GM12878 (cell line): ENCODE data around the gene JUND. TPM values are rescaled to one million over a fixed set of nuclear protein-coding genes. Genes with fewer than 3 reads are reported as not detected.
A peak's percentile ranks its signal among the peaks of the same experiment; 100 is the strongest.

Experiments
- BCL11A ChIP-seq: IDR thresholded peaks from 2 replicates; pipeline ENCODE4 v1.6.1; 2011; ENCODE audit warnings: low read depth, low read length
- GATAD2B ChIP-seq: fragments of 450-650 bp; conservative IDR thresholded peaks from 2 replicates; pipeline ENCODE4 v1.6.1; 2017; ENCODE audit warnings: low read depth, mild to moderate bottlenecking, moderate library complexity
- NRF1 ChIP-seq: conservative IDR thresholded peaks from 2 replicates; pipeline ENCODE4 v1.6.1; 2011; ENCODE audit warnings: mild to moderate bottlenecking, low read depth, low read length, improper control_type of control experiment
- POU2F2 ChIP-seq: IDR thresholded peaks from 3 replicates; pipeline ENCODE4 v1.6.1; 2011; ENCODE audit warnings: low read depth, mild to moderate bottlenecking, low read length, borderline replicate concordance
- SMAD1 ChIP-seq: fragments of 450-650 bp; IDR thresholded peaks from 2 replicates; pipeline ENCODE4 v1.6.1; 2018; ENCODE audit warnings: mild to moderate bottlenecking, low read depth; ENCODE audit not compliant: partially characterized antibody
- SPI1 ChIP-seq: IDR thresholded peaks from 2 replicates; pipeline ENCODE4 v1.6.1; 2011; ENCODE audit warnings: low read depth, mild to moderate bottlenecking, low read length, moderate library complexity, borderline replicate concordance; ENCODE audit not compliant: insufficient read depth
- STAT3 ChIP-seq: IDR thresholded peaks from 2 replicates; pipeline ENCODE4 v1.6.1; 2011; ENCODE audit warnings: low read depth, low read length, improper control_type of control experiment
- polyA plus RNA-seq, 11 experiments: library from polyadenylated mRNA; depleted of rRNA in 4 of 11; unstranded in 6 of 11; stranded (reverse) in 5 of 11; fragments of >200 nt; fragmentation: Nextera tagmentation in 4 of 11; fragmentation: Illumina TruSeq in 1 of 11; extraction: Ambion mirVana in 4 of 11; extraction: Trizol in 1 of 11; gene quantifications; 1 replicate in 1 of 11; 2 replicates in 10 of 11; pipeline versions ENCODE4 v1.2.1 to v1.2.3, GENCODE V29; 2011 to 2016; ENCODE audit warnings: inconsistent platforms in 2 of 11, missing spikeins in 2 of 11, low read depth in 1 of 11
- total RNA-seq, 4 experiments: library from RNA; depleted of rRNA in 3 of 4; stranded (reverse); fragments of >200 nt in 3 of 4; fragmentation: Illumina TruSeq in 1 of 4; extraction: Trizol in 1 of 4; gene quantifications; 2 replicates each; pipeline versions ENCODE4 v1.2.1 to v1.2.3, GENCODE V29; 2013 to 2021
- TF ChIP-seq, protein P1 (sequence below): fragments of 450-650 bp; conservative IDR thresholded peaks from 2 replicates; pipeline ENCODE4 v1.6.1; 2017; ENCODE audit warnings: mild to moderate bottlenecking, moderate library complexity
- TF ChIP-seq, protein P2 (sequence below): fragments of 450-650 bp; IDR thresholded peaks from 2 replicates; pipeline ENCODE4 v1.6.1; 2018; ENCODE audit warnings: mild to moderate bottlenecking, low read depth, moderate library complexity; ENCODE audit not compliant: partially characterized antibody
- TF ChIP-seq, protein P3 (sequence below): fragments of 450-650 bp; IDR thresholded peaks from 2 replicates; pipeline ENCODE4 v1.6.1; 2017; ENCODE audit warnings: mild to moderate bottlenecking, moderate library complexity
- TF ChIP-seq, protein P4 (sequence below): fragments of 150-350 bp; IDR thresholded peaks from 2 replicates; pipeline ENCODE4 v1.6.1; 2016; ENCODE audit warnings: low read depth, low read length
- TF ChIP-seq, protein P5 (sequence below): fragments of 150-350 bp; IDR thresholded peaks from 2 replicates; pipeline ENCODE4 v1.6.1; 2014; ENCODE audit warnings: mild to moderate bottlenecking, low read depth, low read length
- TF ChIP-seq, protein P6 (sequence below): IDR thresholded peaks from 2 replicates; pipeline ENCODE4 v1.6.1; 2011; ENCODE audit warnings: low read depth, mild to moderate bottlenecking, low read length, moderate library complexity, borderline replicate concordance; ENCODE audit errors: extremely low read depth

The JUND gene
- total and polyA plus RNA-seq, 10 of the 15 experiments (the other 5 are each of a cell fraction or from before 2014, with no cell fraction given): 7.4 to 164 (median 18.8) TPM

DNA sequence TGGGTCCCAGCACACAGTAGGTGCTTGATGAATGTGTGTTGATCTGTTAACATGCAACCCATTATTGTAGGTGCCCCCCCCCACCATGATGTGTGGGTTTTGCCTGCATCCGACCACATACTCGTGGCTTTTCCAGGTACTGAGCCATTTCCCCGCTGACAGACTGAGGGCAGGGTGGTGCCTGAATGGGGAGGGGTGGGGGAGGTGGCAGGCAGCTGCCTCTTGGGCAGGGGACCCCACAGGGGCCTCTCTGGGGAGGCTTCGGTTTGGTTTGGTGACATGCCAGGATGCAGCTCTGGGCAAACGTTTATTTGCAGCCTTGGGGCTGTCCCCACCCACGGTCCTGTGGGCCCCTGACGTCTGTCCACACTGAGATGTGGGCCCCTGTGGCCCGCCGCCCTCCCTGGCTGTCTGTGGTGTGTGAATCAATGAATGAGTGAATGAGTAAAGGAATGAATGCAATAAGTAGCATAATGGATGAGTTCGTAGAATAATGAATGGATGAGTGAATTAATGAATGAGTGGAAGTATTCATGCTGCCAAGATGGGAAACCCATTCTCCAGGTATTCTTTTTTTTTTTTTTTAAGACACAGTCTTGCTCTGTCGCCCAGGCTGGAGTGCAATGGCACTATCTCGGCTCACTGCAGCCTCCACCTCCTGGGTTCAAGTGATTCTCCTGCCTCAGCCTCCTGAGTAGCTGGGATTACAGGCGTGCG, 9.0 kb upstream of the JUND start (continued):
- no peak for TF ChIP-seq SPI1
- TF ChIP-seq, protein P1, sequence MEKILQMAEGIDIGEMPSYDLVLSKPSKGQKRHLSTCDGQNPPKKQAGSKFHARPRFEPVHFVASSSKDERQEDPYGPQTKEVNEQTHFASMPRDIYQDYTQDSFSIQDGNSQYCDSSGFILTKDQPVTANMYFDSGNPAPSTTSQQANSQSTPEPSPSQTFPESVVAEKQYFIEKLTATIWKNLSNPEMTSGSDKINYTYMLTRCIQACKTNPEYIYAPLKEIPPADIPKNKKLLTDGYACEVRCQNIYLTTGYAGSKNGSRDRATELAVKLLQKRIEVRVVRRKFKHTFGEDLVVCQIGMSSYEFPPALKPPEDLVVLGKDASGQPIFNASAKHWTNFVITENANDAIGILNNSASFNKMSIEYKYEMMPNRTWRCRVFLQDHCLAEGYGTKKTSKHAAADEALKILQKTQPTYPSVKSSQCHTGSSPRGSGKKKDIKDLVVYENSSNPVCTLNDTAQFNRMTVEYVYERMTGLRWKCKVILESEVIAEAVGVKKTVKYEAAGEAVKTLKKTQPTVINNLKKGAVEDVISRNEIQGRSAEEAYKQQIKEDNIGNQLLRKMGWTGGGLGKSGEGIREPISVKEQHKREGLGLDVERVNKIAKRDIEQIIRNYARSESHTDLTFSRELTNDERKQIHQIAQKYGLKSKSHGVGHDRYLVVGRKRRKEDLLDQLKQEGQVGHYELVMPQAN: no peak; the same call in none of the 2 replicates
- no peak for TF ChIP-seq STAT3
- no peak for TF ChIP-seq NRF1
- TF ChIP-seq POU2F2: peak; percentile 52; the same call in 2 of the 3 replicates
- TF ChIP-seq, protein P2, sequence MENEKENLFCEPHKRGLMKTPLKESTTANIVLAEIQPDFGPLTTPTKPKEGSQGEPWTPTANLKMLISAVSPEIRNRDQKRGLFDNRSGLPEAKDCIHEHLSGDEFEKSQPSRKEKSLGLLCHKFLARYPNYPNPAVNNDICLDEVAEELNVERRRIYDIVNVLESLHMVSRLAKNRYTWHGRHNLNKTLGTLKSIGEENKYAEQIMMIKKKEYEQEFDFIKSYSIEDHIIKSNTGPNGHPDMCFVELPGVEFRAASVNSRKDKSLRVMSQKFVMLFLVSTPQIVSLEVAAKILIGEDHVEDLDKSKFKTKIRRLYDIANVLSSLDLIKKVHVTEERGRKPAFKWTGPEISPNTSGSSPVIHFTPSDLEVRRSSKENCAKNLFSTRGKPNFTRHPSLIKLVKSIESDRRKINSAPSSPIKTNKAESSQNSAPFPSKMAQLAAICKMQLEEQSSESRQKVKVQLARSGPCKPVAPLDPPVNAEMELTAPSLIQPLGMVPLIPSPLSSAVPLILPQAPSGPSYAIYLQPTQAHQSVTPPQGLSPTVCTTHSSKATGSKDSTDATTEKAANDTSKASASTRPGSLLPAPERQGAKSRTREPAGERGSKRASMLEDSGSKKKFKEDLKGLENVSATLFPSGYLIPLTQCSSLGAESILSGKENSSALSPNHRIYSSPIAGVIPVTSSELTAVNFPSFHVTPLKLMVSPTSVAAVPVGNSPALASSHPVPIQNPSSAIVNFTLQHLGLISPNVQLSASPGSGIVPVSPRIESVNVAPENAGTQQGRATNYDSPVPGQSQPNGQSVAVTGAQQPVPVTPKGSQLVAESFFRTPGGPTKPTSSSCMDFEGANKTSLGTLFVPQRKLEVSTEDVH: no peak
- TF ChIP-seq, protein P3, sequence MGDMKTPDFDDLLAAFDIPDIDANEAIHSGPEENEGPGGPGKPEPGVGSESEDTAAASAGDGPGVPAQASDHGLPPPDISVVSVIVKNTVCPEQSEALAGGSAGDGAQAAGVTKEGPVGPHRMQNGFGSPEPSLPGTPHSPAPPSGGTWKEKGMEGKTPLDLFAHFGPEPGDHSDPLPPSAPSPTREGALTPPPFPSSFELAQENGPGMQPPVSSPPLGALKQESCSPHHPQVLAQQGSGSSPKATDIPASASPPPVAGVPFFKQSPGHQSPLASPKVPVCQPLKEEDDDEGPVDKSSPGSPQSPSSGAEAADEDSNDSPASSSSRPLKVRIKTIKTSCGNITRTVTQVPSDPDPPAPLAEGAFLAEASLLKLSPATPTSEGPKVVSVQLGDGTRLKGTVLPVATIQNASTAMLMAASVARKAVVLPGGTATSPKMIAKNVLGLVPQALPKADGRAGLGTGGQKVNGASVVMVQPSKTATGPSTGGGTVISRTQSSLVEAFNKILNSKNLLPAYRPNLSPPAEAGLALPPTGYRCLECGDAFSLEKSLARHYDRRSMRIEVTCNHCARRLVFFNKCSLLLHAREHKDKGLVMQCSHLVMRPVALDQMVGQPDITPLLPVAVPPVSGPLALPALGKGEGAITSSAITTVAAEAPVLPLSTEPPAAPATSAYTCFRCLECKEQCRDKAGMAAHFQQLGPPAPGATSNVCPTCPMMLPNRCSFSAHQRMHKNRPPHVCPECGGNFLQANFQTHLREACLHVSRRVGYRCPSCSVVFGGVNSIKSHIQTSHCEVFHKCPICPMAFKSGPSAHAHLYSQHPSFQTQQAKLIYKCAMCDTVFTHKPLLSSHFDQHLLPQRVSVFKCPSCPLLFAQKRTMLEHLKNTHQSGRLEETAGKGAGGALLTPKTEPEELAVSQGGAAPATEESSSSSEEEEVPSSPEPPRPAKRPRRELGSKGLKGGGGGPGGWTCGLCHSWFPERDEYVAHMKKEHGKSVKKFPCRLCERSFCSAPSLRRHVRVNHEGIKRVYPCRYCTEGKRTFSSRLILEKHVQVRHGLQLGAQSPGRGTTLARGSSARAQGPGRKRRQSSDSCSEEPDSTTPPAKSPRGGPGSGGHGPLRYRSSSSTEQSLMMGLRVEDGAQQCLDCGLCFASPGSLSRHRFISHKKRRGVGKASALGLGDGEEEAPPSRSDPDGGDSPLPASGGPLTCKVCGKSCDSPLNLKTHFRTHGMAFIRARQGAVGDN: peak; percentile 63; the same call in 1 of the 2 replicates
- peak; percentile 79 for TF ChIP-seq GATAD2B
- TF ChIP-seq BCL11A: peak; percentile 85
- TF ChIP-seq, protein P4, sequence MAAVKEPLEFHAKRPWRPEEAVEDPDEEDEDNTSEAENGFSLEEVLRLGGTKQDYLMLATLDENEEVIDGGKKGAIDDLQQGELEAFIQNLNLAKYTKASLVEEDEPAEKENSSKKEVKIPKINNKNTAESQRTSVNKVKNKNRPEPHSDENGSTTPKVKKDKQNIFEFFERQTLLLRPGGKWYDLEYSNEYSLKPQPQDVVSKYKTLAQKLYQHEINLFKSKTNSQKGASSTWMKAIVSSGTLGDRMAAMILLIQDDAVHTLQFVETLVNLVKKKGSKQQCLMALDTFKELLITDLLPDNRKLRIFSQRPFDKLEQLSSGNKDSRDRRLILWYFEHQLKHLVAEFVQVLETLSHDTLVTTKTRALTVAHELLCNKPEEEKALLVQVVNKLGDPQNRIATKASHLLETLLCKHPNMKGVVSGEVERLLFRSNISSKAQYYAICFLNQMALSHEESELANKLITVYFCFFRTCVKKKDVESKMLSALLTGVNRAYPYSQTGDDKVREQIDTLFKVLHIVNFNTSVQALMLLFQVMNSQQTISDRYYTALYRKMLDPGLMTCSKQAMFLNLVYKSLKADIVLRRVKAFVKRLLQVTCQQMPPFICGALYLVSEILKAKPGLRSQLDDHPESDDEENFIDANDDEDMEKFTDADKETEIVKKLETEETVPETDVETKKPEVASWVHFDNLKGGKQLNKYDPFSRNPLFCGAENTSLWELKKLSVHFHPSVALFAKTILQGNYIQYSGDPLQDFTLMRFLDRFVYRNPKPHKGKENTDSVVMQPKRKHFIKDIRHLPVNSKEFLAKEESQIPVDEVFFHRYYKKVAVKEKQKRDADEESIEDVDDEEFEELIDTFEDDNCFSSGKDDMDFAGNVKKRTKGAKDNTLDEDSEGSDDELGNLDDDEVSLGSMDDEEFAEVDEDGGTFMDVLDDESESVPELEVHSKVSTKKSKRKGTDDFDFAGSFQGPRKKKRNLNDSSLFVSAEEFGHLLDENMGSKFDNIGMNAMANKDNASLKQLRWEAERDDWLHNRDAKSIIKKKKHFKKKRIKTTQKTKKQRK: no peak
- peak; percentile 71 for TF ChIP-seq SMAD1
- TF ChIP-seq, protein P5, sequence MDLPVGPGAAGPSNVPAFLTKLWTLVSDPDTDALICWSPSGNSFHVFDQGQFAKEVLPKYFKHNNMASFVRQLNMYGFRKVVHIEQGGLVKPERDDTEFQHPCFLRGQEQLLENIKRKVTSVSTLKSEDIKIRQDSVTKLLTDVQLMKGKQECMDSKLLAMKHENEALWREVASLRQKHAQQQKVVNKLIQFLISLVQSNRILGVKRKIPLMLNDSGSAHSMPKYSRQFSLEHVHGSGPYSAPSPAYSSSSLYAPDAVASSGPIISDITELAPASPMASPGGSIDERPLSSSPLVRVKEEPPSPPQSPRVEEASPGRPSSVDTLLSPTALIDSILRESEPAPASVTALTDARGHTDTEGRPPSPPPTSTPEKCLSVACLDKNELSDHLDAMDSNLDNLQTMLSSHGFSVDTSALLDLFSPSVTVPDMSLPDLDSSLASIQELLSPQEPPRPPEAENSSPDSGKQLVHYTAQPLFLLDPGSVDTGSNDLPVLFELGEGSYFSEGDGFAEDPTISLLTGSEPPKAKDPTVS: no peak
- TF ChIP-seq, protein P6, sequence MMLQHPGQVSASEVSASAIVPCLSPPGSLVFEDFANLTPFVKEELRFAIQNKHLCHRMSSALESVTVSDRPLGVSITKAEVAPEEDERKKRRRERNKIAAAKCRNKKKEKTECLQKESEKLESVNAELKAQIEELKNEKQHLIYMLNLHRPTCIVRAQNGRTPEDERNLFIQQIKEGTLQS: no peak
